Measurements from ENCODE around the gene PCMTD2. TPM values are rescaled to one million over a fixed set of nuclear protein-coding genes. Genes with fewer than 3 reads are reported as not detected.
"Not testable (repeated sequence)": the region's sequence is repeated elsewhere in the genome, so short reads cannot be mapped to it uniquely, and the experiment has no call there.

The PCMTD2 gene
- total RNA-seq, 2 experiments from 2014 or later, result 32.7 to 37.8 TPM

GRCh38 chr20:64269604-64270411 lies 14.3 kb downstream of the PCMTD2 start:
- ATAC-seq (no peak), DNase-seq (no peak)
- no peaks in the 10 kb centered on the region for H3K9me3 Mint-ChIP-seq (ENCODE audit: low read depth)
- peaks cover 5% of the 10 kb centered on the region for H3K4me1 Mint-ChIP-seq
- H3K4me3 Mint-ChIP-seq, result no peak overlapping the region
- H3K27me3 Mint-ChIP-seq, result no peaks in the 10 kb centered on the region
- ChIA-PET POLR2A (no interaction called here), CTCF (no interaction called here)
- peaks cover 11% of the 10 kb centered on the region for H3K36me3 Mint-ChIP-seq (ENCODE audit: low read depth)
- no peak overlapping the region for H3K27ac Mint-ChIP-seq
- intact Hi-C loops (cut with DNase I, micrococcal nuclease), result no loop called here

DNA sequence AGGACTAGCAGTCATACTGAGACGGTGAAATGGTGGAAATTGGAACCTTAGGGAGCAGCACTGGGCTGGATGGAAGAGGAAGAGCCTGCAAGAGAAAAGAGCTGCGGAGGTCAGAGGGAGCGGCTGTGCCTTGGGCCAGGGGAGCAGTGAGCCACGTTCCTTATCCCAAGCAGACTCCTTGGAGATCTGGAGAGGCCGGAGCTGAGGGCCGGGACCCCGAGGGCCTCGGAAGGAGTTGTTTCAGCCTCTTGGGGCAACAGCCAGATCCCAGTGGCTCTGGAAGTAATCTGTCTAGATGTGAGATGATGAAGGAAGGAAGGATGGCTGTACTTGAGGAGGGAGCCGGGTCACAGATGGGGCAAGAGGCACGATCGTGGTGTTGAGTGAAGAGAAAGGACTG lies 16.1 kb downstream of the PCMTD2 start:
- intact Hi-C loops (cut with DNase I, micrococcal nuclease), result no loop called here
- H3K27ac Mint-ChIP-seq, result peak overlapping the region; percentile 15
- H3K4me3 Mint-ChIP-seq, result no peak overlapping the region
- CTCF ChIA-PET, result interaction anchor here (0.8 to 1.7 kb wide), 2 partner anchors 11 to 14 kb away, joined by 3 to 4 read pairs; no protein-coding TSS in a partner anchor
- H3K9me3 Mint-ChIP-seq (ENCODE audit: low read depth), result no peaks in the 10 kb centered on the region
- no peaks in the 10 kb centered on the region for H3K4me1 Mint-ChIP-seq
- ATAC-seq (no peak), DNase-seq (no peak)
- peaks cover 8% of the 10 kb centered on the region for H3K36me3 Mint-ChIP-seq (ENCODE audit: low read depth)
- POLR2A ChIA-PET, result no interaction called here
- no peaks in the 10 kb centered on the region for H3K27me3 Mint-ChIP-seq

- peaks cover 8% of the 10 kb centered on the region for H3K36me3 Mint-ChIP-seq (ENCODE audit: low read depth)
- POLR2A ChIA-PET, result no interaction called here
Observed at GRCh38 chr20:64273109-64273508, 17.6 kb downstream of the PCMTD2 start.

DNA sequence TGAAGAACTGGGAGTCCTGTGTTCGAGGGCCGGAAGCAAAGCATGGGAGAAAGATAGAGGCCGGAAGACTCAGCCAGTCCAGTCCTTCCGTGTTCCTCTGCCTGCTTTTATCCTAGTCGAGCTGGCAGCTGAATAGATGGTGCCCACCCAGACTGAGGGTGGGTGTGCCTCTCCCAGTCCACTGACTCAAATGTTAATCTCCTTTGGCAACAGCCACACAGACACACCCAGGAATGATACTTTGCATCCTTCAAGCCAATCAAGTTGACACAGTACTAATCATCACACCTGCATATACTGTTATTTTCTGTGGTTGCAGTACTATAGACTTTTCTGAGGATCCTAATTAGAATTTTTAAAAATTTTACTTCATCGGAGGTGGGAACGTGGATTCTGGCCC lies 21.3 kb downstream of the PCMTD2 start:
- H3K27ac Mint-ChIP-seq, result no peak overlapping the region
- ChIA-PET CTCF (interaction anchor here (1.2 kb wide), 1 partner anchor 16 kb away, joined by 4 read pairs; no protein-coding TSS in a partner anchor), POLR2A (no interaction called here)
- H3K36me3 Mint-ChIP-seq (ENCODE audit: low read depth), result peaks cover 3% of the 10 kb centered on the region
- no peaks in the 10 kb centered on the region for H3K9me3 Mint-ChIP-seq (ENCODE audit: low read depth)
- intact Hi-C loops (cut with DNase I, micrococcal nuclease), result no loop called here
- ATAC-seq (no peak), DNase-seq (no peak)
- H3K4me3 Mint-ChIP-seq, result no peak overlapping the region
- no peaks in the 10 kb centered on the region for H3K27me3 Mint-ChIP-seq
- H3K4me1 Mint-ChIP-seq, result peaks cover 3% of the 10 kb centered on the region

More at GRCh38 chr20:64273109-64273508, 17.6 kb downstream of the PCMTD2 start:
- no peak overlapping the region for H3K27ac Mint-ChIP-seq
- H3K27me3 Mint-ChIP-seq, result no peaks in the 10 kb centered on the region
- H3K4me3 Mint-ChIP-seq, result no peak overlapping the region
- CTCF ChIA-PET, result interaction anchor here (3.1 kb wide), 1 partner anchor 16 kb away, joined by 10 read pairs; no protein-coding TSS in a partner anchor
- no peak for DNase-seq
- intact Hi-C loops (cut with DNase I, micrococcal nuclease), result no loop called here
- no peaks in the 10 kb centered on the region for H3K9me3 Mint-ChIP-seq (ENCODE audit: low read depth)
- no peaks in the 10 kb centered on the region for H3K4me1 Mint-ChIP-seq
- no peak for ATAC-seq

GRCh38 chr20:64277571-64278316 lies 22.2 kb downstream of the PCMTD2 start:
- ChIA-PET CTCF (interaction anchor here (1.5 kb wide), 1 partner anchor 20 kb away, joined by 5 read pairs; no protein-coding TSS in a partner anchor), POLR2A (no interaction called here)
- intact Hi-C loops (cut with DNase I, micrococcal nuclease), result no loop called here
- Mint-ChIP-seq H3K36me3 (ENCODE audit: low read depth) (peaks cover 2% of the 10 kb centered on the region), H3K9me3 (ENCODE audit: low read depth) (no peaks in the 10 kb centered on the region), H3K4me1 (peaks cover 3% of the 10 kb centered on the region), H3K27ac (no peak overlapping the region), H3K27me3 (no peaks in the 10 kb centered on the region), H3K4me3 (no peak overlapping the region)
- ATAC-seq, result no peak
- no peak for DNase-seq

DNA sequence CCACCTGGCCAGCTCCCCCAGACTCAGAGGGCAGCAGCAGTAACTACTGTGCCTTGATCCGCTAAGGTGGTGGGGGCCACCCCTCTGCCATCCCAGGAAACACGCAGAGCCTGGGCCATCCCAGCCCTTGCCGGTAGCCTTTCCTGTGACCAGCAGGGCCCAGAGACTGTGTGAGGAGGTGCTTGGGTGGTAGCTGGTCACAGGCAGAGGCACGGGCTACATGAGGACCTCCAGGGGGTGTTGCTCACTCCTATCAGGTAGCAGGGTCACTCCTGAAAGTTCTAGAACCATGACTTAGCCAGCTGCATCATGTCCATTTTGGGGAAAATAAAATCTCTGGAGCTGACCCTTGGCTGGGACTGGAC lies 22.8 kb downstream of the PCMTD2 start:
- ChIA-PET POLR2A (no interaction called here), CTCF (interaction anchor here (1.5 kb wide), 1 partner anchor 20 kb away, joined by 5 read pairs; no protein-coding TSS in a partner anchor)
- Mint-ChIP-seq H3K9me3 (ENCODE audit: low read depth) (no peaks in the 10 kb centered on the region), H3K27me3 (no peaks in the 10 kb centered on the region), H3K36me3 (ENCODE audit: low read depth) (peaks cover 2% of the 10 kb centered on the region), H3K27ac (no peak overlapping the region), H3K4me1 (peaks cover 3% of the 10 kb centered on the region), H3K4me3 (no peak overlapping the region)
- ATAC-seq (no peak), DNase-seq (no peak)
- intact Hi-C loops (cut with DNase I, micrococcal nuclease), result no loop called here

- DNase-seq, result no peak
- Mint-ChIP-seq H3K27me3 (no peaks in the 10 kb centered on the region), H3K9me3 (ENCODE audit: low read depth) (no peaks in the 10 kb centered on the region), H3K4me1 (peaks cover 3% of the 10 kb centered on the region), H3K4me3 (no peak overlapping the region), H3K27ac (no peak overlapping the region), H3K36me3 (ENCODE audit: low read depth) (no peaks in the 10 kb centered on the region)
- ATAC-seq, result no peak
- ChIA-PET CTCF (no interaction called here), POLR2A (no interaction called here)
- intact Hi-C loops (cut with DNase I, micrococcal nuclease), result no loop called here
Observed at GRCh38 chr20:64279826-64280459, 24.4 kb downstream of the PCMTD2 start.

GRCh38 chr20:64280460-64280843 lies 24.9 kb downstream of the PCMTD2 start:
- POLR2A ChIA-PET, result no interaction called here
- CTCF ChIA-PET, result no interaction called here
- intact Hi-C loops (cut with DNase I, micrococcal nuclease), result no loop called here
- Mint-ChIP-seq H3K4me1 (peaks cover 3% of the 10 kb centered on the region), H3K27me3 (no peaks in the 10 kb centered on the region), H3K4me3 (no peak overlapping the region), H3K36me3 (ENCODE audit: low read depth) (no peaks in the 10 kb centered on the region), H3K9me3 (ENCODE audit: low read depth) (no peaks in the 10 kb centered on the region), H3K27ac (no peak overlapping the region)
- DNase-seq (no peak), ATAC-seq (no peak)

DNA sequence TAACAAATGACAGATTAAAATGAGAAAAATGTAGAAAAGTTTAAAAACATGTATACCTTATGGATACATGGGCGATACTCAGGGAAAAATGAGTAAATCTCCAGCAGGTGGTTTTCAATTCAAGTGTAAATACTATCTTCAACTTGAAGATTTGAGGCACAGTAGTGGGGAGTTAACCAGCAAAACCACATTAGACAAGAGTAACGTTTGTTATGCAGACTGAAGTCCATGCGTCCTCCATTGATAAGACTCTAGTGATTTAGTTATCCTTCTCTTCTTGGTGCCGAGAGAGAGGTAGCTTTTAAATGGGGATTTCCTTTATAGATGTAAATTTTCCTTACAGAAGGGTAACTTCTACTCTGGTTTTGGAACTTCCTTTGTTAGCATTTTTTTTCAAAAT lies 28.1 kb downstream of the PCMTD2 start:
- intact Hi-C loops (cut with DNase I, micrococcal nuclease), result no loop called here
- no peak overlapping the region for H3K4me3 Mint-ChIP-seq
- ATAC-seq (no peak), DNase-seq (no peak)
- H3K36me3 Mint-ChIP-seq (ENCODE audit: low read depth), result no peaks in the 10 kb centered on the region
- ChIA-PET POLR2A (no interaction called here), CTCF (interaction anchor here (0.7 to 2.1 kb wide), 7 partner anchors 9 to 632 kb away, joined by 3 to 11 read pairs (median 3); no protein-coding TSS in a partner anchor)
- no peaks in the 10 kb centered on the region for H3K27me3 Mint-ChIP-seq
- no peaks in the 10 kb centered on the region for H3K9me3 Mint-ChIP-seq (ENCODE audit: low read depth)
- H3K27ac Mint-ChIP-seq, result no peak overlapping the region
- H3K4me1 Mint-ChIP-seq, result peaks cover 3% of the 10 kb centered on the region

DNA sequence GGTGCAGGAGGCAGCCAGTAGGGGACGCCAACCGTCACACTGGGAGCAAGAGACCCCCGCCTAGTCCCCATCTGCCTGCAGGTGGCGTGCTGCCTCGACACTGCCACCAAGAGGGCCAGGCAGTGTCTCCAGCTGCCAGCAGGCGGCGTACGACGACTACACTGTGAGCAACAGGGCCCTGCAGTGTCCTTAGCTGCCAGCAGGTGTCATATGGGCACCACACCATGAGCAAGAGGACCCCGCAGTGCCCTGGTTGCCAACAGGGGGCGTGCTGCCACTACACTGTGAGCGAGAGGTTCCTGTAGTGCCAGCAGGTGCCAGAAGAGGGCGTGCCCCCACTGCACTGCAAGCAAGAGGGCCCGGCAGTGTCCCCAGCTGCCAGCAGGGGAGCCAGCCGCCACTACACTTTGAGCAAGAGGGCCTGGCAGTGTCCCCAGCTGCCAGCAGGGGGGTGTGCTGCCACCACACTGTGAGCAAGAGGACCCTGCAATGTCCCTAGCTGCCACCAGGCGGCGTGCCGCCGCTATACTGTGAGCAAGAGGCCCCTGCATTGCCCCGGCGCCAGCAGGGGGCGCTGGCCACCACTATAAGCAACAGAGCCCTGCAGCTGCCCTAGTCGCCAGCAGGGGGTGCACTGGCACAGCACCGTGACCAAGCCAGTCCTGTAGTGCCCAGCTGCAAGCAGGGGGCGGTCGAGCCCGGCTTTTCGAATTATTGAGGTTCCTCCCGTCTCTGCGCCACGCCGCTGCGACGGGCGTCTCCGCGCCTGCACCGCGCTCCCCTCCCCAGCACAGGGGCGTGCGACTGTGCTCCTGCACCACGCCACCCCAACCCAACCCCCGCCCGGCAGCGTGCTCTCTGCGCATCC lies 30.3 kb downstream of the PCMTD2 start:
- DNase-seq, result peak; percentile 98
- H3K27me3 Mint-ChIP-seq; H3K9me3 Mint-ChIP-seq (ENCODE audit: low read depth); POLR2A ChIA-PET; H3K4me3 Mint-ChIP-seq; H3K27ac Mint-ChIP-seq; intact Hi-C loops (cut with DNase I, micrococcal nuclease); H3K36me3 Mint-ChIP-seq (ENCODE audit: low read depth); H3K4me1 Mint-ChIP-seq: not testable (repeated sequence)
- CTCF ChIA-PET, result interaction anchor here (0.6 to 2.2 kb wide), 9 partner anchors 11 to 305 kb away, joined by 3 to 24 read pairs (median 5); partner anchors contain the start of genes PCMTD2, PRPF6 and RGS19
- ATAC-seq, result peak; percentile 88
